Activated CD8-positive, alpha-beta memory T cell treated with anti-CD3 and anti-CD28 coated beads, Interleukin-2, amount 50 U/mL, for 24 hours (primary cell): ENCODE data around the gene H3-3A.

Source experiments
- DNase-seq: peaks from one replicate; pipeline ENCODE4 v3.0.0-alpha.2; 2020; ENCODE audit errors: extremely low read depth

The H3-3A gene

DNA sequence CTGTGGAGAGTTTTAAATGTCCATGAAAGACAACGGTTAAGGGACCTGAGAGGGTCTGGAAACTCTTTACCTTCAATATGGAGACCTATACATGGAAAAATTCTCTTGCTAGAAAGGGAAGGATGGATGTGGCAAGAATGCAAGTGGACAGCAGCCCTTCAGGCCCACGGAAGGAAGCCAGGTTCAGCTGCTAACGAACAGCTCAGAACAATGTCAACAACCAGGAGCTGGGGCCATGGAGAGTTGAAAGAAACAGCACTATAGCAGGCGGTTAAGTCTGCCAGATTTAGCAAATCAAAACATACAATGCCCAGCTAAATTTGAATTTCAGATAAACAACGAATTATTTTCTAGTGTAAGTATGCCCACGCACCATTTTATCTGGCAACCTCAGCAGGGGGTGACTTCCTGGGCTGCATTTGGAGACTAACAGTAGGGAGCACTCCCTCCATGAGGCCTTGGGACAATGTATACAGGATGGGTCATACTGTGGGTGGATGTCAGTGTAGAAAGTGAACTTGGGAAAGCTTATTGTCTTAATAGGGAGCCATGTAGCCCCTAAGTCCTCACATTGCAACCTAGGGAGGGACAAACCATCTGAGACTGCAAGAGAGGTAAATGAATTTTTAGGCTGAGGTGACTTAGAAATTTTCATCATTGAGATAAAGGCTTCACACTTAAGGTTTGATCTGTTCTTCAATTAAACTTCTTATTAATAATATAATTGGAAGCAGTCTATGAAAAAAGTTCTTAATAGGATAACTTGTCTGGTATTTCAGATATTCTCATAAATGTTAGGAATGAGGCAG, 7.8 kb upstream of the H3-3A start:
- no peak for DNase-seq

DNA sequence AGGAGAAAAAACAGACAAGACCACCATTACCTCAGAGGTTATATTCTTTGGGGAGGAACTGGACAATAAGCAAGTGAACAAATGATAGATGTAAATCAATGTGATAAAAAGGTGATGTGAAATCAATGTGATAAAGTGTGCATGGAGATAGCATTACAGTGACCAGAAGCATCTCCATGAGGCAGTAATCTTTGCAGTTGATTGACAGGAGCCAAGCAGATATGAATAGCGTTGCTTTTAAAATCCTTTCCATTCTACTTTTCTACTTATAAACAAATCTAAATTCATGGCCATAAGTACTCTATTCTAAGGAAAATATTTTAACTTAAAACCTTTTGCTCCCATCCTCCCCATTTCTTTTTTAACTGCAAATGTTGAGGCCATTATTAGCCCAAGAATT, 2.8 kb upstream of the H3-3A start:
- no peak for DNase-seq

DNA sequence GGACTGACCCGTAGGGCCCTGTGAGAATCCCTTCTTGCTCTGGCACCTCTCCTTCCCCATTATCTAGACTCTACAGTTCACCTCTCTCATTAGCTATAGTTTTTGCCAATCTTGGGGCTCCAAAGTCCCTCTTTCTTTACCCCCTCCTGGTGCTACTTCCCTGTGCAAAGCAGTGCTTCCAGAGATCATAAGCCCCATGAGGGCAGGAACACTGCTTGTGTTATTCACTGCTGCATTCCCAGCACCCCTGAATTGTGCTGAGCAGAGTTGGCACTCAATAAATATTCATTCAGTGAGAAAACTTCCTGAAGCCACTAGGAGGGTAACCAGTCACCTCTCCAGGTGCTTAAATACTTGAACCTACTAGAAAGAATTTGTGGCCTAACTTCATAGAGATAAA, 2.1 kb upstream of the H3-3A start:
- DNase-seq: no peak

DNA sequence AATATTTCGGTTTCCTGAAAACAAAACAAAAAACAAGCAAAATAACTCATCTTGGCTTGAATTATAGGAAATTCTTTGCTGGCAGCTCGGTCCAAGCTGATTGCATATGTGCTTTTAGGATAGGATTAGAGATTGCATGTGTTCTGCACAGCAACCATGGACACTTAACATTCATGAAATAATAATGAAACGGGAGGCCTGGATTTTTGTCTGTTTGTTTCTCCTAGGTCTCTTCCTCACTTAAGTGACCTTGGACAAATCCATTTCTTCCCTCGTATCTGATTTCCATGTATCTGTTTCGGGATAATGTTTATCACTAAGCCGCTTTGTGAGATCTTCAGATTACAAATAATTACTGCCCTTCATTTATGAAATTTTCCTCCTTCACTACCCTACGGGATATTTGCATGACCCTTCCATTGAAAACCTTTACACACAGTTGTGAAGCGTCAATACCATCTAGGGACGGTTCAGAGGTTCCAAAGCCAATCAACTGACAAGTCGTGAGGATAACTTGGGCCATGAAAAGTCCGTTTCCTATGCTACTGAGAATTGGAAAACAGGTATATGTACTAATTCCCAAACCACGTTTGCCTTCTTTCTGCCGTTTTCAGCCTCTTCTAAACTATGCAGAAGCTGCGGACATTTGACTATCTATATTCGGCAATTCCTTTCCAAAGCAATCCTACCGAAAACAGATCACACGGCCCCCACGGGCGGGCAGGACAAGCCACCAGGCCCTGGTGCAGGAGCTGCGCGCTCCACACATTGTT, 1.3 kb upstream of the H3-3A start:
- DNase-seq: no peak

DNA sequence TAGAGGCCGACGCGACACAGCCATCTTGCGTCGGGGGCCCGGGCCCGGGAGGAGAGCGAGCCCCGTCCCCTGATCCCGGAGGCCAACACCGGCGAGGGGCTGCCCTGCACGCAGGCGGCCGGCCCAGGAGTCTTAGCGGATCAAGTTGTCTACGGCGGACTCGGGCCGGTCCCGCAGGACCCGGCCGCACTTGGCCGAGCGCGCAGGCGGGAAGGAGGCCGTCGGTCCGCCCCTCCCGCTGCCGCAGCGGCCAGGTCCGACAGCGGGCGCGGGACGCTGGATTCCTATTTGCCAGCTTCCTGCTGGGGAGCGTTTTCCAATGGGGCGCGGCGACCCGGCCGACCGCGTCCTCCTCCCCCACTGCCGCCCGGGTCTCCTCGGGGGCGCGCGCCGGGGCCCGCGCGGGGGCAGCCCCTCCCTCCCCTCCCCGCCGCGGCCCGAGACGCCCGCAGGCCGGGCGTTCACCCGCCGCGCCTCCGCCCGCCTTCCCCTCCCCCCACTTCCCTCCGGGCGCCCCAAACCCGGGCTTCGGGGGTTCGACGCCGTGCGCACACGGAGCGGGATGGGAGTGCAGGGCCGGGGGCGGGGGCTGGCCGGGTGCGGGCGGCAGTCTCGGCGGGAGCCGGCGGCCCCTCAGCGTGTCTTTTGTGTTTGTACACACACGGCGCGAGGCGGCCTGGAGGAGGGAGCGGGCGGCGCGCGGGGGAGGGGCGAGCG, 517 bp upstream of the H3-3A start:
- no peak for DNase-seq

DNA sequence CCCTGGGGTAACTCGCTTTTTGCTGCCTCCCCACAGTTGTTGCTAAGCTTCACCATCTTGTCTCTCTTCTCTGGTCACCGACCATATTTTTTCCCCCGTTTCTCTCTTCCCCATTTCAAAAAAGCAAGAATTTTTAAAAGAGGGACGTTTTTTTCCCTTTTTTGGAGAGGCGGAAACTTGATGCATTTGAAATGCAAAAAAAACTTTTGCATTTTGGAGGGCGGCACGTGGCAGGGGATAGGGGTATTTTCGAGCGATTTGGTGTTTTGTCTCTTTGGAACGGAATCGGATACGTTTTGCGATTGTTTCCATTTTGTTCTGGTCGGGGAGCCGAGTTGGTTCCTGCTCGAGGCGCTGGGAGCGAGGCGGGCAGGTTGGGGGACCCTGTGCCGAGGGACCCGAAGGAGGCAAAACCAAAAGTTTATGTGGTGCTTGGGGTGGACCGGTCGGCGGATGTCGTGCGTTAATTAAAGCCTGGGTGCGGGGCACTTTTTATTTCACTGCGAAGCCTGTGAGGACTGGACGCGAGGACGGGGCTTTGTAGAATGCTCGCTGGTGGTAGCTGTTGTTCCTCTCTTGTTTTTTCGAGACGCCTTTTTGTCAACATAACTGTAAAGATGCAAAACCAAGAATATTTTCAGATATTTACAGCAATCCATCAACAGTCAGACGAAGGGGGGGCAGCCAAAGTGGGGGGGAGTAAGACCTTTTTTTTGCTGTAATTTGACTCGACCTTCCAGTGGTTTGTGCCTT, 884 bp downstream of the H3-3A start:
- DNase-seq: no peak

DNA sequence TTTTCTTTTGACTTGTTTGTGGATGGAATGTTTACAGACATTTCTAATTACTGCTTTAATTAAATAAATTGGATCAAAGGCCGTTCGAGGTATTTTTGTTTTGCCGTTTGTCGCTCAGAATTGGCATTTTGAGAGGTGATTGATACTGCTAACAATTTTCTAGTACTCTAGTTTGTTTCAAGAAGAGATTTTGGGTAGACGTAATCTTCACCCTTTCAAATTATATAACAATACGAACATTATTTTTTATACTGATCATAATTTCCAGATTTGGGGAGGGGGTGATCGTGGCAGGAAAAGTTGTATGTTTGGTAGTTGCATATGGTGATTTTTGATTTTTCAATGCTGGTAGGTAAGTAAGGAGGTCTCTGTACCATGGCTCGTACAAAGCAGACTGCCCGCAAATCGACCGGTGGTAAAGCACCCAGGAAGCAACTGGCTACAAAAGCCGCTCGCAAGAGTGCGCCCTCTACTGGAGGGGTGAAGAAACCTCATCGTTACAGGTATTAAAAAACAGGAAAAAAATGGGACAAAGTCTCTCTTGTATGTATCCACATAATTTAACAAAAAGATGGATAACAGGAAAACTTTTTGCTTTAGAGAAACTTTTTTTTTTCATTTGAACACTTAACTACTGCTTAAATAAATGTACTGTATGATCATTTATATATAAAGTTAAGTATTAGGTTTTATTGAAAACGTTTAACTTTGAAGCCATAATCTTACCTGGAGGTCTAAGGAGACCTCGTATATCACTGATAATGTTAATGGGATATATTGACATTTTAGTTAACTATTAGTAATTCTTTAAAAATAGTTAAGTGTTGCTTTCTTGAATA, 1.7 kb downstream of the H3-3A start:
- DNase-seq: no peak

DNA sequence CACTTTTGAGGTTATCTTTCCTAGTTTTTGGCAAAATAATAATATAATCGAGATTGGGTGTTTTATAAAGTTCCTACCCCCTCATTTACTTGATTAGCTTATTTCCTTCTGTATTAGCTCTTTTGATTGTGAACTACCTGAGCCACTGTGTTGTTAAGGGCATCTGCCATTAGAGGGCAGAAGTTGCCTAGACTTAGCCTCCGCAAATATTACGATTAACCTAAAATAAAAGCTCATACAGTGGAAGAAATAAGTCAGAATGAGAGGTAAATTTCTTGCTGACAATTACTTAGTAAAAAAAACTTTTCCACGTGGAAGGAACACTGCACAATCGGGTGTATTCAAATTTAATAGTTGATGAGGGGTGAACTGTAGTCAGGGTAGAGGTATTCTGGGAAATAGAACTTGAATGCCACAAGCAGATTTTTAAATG, 2.3 kb downstream of the H3-3A start:
- no peak for DNase-seq

DNA sequence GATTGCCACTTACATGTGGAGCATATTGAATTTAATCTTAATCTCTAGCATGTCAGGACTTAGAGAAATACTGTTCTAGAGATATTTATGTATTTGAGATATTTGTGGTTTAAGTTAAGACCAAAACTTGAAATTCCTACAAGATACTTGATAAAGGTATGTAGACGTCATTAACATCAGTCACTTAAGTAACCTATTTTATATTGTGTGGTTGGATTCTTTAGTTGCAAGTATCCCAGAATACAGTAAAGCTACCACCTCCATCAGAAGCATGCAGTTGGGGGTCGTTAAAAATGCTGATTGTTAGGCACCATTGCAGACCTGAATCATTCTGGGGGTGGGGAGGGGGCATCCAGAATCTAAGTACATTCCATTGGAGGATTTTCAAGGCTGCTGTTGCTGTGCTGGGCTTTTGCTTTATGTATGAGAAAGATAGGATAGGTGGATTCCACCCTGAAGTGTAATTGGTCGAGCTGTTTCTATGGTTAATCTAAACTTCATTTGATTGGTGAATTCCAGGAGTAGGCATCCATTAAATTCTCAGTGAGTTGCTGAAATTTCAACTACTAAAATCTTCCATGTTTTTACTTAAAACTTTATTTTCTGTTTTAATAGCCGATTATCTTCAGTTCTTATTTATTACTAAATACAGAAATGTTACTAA, 4.0 kb downstream of the H3-3A start:
- DNase-seq: no peak

DNA sequence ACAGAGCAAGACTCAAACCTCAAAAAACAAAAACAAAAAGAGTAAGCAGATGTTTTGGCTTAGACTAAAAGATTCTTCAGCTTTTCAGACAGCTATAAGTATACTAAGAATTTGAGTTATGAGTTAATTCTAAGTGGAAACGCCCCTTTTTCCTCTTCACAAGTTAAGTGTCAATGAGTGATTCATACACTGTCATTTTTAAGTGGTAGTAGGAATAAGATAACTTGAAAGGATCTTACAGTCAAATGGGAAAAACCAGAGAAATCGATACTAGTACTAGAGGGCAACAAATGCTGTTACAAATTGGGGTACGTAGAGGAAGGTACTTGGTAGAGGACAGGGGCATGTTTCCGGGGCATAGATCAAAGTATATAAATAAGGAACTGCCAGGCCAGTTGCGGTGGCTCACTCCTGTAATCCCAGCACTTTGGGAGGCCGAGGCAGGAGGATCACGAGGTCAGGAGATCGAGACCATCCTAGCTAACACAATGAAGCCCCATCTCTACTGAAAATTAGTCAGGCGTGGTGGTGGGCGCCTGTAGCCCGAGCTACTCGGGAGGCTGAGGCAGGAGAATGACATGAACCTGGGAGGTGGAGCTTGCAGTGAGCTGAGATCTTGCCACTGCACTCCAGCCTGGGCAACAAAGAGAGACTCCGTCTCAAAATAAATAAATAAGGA, 7.4 kb downstream of the H3-3A start:
- DNase-seq: no peak

DNA sequence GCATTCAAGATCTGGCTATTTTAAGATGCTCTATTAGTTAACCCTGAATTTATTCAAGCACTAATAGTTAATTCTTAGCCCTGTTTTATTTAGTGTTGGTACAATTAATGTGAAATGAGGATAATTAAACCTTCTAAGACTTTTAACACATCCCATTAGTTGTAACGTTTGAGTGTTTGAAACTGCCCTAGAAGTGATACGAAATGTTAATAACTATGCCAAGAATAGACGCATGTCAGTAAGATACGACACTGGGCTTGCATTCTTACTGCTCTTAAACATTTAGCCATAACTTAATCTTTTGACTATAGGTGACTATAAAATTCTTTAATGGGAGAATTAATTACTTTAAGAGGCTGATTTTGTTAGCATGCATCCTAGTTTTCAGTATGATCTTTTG, 9.8 kb downstream of the H3-3A start:
- no peak for DNase-seq

DNA sequence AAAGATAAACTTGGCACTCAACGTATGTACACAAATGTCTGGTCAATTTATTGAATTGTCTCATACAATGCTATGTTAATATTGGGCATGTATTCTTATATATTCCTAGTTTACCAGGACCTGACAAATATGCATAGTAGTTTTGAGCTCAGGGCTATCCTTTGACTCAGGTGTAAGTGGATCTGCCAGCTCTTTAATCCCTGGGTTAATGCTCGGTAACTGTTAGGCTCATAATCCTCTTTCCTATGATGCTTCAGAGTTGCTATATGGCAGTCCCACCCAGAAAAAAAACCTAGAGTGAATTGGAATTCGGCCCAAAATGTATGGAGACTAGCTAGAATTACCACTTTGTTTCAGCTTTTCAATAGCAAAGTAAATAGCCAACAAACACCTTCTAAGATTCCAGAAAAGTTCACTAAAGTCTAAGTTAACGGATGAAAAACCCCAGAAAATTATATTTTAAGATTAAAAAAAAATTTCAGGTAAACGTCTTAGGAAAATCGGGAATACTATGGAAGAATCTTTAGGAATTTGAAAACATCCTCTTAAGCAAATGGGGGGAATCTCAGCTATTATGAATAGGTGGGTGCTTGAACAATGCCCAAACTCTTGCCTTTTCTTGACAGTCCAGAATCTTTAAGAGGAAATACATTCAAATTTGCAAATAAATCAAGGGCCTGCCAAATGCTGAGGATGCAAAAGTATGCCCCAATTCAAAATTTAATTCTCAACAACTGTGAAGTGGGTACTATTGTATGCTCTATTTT, 10.9 kb downstream of the H3-3A start:
- DNase-seq: no peak

DNA sequence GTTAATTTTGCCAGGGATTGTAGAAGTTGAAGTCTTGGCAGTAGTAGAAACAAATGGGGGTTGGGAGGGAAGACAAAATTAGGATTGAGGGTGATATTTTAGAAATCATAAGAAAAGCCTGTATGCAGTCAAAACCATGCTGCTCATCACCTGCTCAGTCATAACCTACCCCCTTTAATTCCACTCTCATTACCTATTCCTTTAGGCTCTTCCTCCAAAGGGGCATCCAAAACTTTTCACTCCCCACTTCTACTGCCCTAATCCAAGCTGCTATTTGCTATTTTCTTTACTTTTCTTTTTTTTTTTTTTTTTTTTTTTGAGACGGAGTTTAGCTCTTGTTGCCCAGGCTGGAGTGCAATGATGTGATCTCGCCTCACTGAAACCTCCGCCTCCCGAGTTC, 11.5 kb downstream of the H3-3A start:
- DNase-seq: no peak

DNA sequence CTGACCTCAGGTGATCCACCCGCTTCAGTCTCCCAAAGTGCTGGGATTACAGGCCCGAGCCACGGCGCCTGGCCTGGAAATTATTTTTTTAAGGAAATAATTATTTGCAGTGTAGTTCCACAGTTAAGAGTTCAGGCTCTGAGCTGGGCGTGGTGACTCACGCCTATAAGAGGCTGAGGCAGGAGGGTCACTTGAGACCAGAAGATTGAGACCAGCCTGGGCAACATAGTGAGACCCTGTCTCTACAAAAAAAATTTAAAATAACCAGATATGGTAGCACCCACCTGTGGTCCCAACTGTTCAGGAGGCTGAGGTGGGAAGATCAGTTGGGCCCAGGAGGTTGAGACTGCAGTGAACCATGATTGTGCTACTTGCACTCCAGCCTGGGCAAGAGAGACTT, 13.9 kb downstream of the H3-3A start:
- no peak for DNase-seq

DNA sequence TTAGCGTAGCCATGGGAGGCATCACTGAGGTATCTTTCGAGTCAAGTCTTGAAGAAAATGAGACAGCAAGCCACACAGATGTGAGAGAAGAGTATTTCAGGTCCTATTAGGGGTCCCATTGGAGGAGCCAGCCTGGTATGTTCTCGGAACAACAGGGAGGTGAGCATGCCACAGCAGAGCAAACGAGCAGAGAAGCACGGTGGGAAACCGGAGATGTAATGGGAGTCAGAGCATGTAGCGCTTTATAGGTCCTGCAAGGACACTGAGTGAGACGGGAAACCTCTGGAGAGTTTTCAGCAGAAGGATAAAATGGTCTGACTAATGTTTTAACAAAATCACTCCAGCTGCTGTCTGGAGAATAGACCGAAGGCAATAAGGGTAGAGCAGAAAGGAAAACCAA, 15.9 kb downstream of the H3-3A start:
- no peak for DNase-seq

DNA sequence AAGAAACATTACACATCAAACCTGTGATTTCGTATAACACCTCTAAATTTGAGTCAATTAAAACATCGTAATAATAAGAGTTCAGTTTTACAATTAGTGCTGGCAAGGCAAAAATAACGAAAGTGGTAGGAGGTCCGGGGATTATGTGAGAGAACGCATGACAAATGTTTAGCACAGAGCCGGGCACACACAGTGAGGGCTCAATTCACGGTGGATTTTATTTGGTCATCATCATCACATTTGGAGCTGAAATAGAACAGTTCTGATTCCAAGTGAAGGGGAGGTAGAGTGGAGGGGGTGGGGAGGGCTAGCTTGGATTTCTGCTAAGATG, 20.0 kb downstream of the H3-3A start:
- DNase-seq: no peak

DNA sequence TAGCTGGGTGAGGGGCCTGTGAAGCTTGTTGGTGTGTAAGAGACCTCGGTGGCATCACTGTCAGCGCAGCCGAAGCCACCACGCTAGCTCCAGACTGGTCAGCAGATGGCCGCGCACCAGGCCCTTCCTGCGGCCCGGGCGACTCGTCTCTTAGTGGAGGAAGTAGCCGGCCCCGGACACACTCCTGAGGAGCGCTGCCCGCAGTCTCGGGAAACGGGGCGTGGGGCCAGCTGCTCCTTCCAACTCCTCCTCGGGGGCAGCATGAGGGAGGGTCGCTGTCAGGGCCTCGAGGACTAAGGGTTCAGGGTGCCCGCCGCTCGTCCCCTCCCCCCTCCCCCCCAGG, 20.4 kb downstream of the H3-3A start:
- no peak for DNase-seq

DNA sequence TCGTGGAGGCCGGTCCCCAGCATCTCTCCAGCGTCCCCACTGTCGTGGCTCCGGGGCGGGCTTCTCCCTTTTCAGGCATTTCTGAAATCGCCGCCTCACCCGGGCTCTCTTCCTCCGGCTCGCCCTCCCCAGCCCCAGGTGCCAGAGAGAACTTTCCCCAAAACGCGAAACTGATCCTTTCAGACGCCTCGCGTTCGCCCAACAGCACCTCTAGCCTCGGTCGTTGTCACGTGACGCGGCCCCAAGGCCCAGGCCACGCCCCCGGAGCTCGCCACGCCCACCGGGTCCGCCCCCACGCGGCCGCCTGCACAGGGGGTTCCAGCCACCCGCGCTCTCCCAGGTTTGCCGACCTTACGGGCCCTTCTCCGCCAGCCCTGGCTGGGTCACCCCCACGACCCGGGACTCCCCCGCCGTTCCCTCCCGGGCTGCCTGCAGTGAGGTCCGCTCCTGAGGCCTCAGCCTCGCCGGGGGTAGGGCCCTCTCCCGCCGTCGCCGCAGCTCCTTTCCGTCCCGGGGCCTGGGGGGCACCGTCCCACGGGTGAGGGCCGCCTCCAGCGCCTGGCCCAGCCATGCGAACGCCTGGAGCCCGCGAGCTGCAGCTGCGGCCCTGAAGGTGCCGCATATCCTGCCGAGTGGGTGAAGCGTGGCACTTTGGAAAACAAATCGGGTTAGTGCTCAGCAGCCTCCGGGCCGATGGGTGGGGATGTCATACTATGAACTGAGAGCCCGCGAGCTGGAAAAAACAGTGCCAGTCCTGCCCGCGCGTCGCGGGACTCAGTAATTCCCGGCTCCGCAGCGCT, 21.0 kb downstream of the H3-3A start:
- DNase-seq: peak; percentile 67
